DOHH2 (cell line): ENCODE data around the gene MLXIPL.

Source experiments
- CTCF ChIP-seq: fragments of 200-600 bp; sonication (generic); IDR thresholded peaks from one replicate; pipeline ENCODE4 v1.5.1; 2014; ENCODE audit warnings: antibody characterized with exemption, mild to moderate bottlenecking, low read depth, low read length; ENCODE audit not compliant: poor library complexity, severe bottlenecking
- EZH2phosphoT487 ChIP-seq: fragments of 200-600 bp; sonication (generic); IDR thresholded peaks from 2 replicates; pipeline ENCODE4 v1.6.1; 2017; ENCODE audit warnings: borderline replicate concordance, mild to moderate bottlenecking, antibody characterized with exemption, low read length, moderate library complexity, mixed read lengths

GRCh38 chr7:73650524-73650923 lies 26.2 kb upstream of the MLXIPL start:
- TF ChIP-seq CTCF (no peak), EZH2phosphoT487 (no peak)
